Activated CD4-positive, alpha-beta T cell treated with anti-CD3 and anti-CD28 coated beads, Interleukin-2, amount 50 U/mL, for 48 hours (primary cell): ENCODE results near the gene CXADR.
"Not testable (repeated sequence)": the region's sequence is repeated elsewhere in the genome, so short reads cannot be mapped to it uniquely, and the experiment has no call there.

ENCODE experiments used
- DNase-seq, 2 experiments: peaks; one replicate each; pipeline ENCODE4 v3.0.0-alpha.2; 2020

Gene CXADR

GRCh38 chr21:17512253-17513213 lies at the start of gene CXADR:
Gene CXADR (plus strand): TSS chr21:17513043. CDS start chr21:17513130, 87 bp downstream.
- peak; percentile 71 to 78 for DNase-seq

GRCh38 chr21:17466166-17466565 lies 46.7 kb upstream of the CXADR start:
- no peak for DNase-seq

- DNase-seq: no peak
Observed at GRCh38 chr21:17467392-17467791, 45.5 kb upstream of the CXADR start.

GRCh38 chr21:17467829-17468228 lies 45.0 kb upstream of the CXADR start:
- DNase-seq: no peak

GRCh38 chr21:17468698-17469097 lies 44.1 kb upstream of the CXADR start:
- DNase-seq: no peak

GRCh38 chr21:17469727-17470126 lies 43.1 kb upstream of the CXADR start:
- DNase-seq: no peak

- no peak for DNase-seq
Observed at GRCh38 chr21:17472182-17472581, 40.7 kb upstream of the CXADR start.

GRCh38 chr21:17472592-17473271 lies 40.1 kb upstream of the CXADR start:
- no peak for DNase-seq

- DNase-seq: no peak
Observed at GRCh38 chr21:17476006-17476405, 36.8 kb upstream of the CXADR start.

GRCh38 chr21:17478156-17478555 lies 34.7 kb upstream of the CXADR start:
- not testable (repeated sequence) for DNase-seq

- DNase-seq: no peak
Observed at GRCh38 chr21:17479606-17480005, 33.2 kb upstream of the CXADR start.

- no peak for DNase-seq
Observed at GRCh38 chr21:17482928-17483327, 29.9 kb upstream of the CXADR start.

- DNase-seq: no peak
Observed at GRCh38 chr21:17488620-17489019, 24.2 kb upstream of the CXADR start.

- not testable (repeated sequence) for DNase-seq
Observed at GRCh38 chr21:17489565-17489964, 23.3 kb upstream of the CXADR start.

- peak in 1 of 2 experiments; percentile 10 for DNase-seq
Observed at GRCh38 chr21:17491716-17492414, 21.0 kb upstream of the CXADR start.

GRCh38 chr21:17492415-17493168 lies 20.3 kb upstream of the CXADR start:
- no peak for DNase-seq

GRCh38 chr21:17494051-17494450 lies 18.8 kb upstream of the CXADR start:
- no peak for DNase-seq

- no peak for DNase-seq
Observed at GRCh38 chr21:17495680-17496079, 17.2 kb upstream of the CXADR start.

- DNase-seq: no peak
Observed at GRCh38 chr21:17497316-17497715, 15.5 kb upstream of the CXADR start.

GRCh38 chr21:17498586-17498985 lies 14.3 kb upstream of the CXADR start:
- DNase-seq: no peak

GRCh38 chr21:17501107-17502006 lies 11.5 kb upstream of the CXADR start:
- no peak for DNase-seq
